ENCODE measurements around the gene POP7. TPM values are rescaled to one million over a fixed set of nuclear protein-coding genes. Genes with fewer than 3 reads are reported as not detected.
A peak's percentile ranks its signal among the peaks of the same experiment; 100 is the strongest.

POP7 gene
- total and polyA plus RNA-seq, 2 donors (not counting 1 experiment from before 2014, with no cell fraction given): 14.4 to 15.2 TPM

- Mint-ChIP-seq H3K27ac (peak overlapping the region; percentile 26), H3K9me3 (ENCODE audit: insufficient read depth) (no peaks in the 10 kb centered on the region), H3K4me3 (no peak overlapping the region), H3K27me3 (no peaks in the 10 kb centered on the region), H3K4me1 (peaks cover 6% of the 10 kb centered on the region)
- Histone ChIP-seq H3K9ac (ENCODE audit: low read length) (no peak overlapping the region), H3K9me3 (ENCODE audit: control extremely low read depth in 1 of 3, control insufficient read depth in 2 of 3, insufficient read depth in 1 of 3, low read length in 2 of 3) (no peaks in the 10 kb centered on the region), H3K4me1 (ENCODE audit: control insufficient read depth in 2 of 2, insufficient read depth in 2 of 2, low read length in 2 of 2) (peaks cover 0 to 6% of the 10 kb centered on the region in 2 donors), H3K27me3 (replicated peaks in 1 of 4; ENCODE audit: control extremely low read depth in 1 of 4, control insufficient read depth in 3 of 4, insufficient read depth in 4 of 4, low read length in 3 of 4) (no peaks in the 10 kb centered on the region), H3K4me3 (ENCODE audit: control extremely low read depth in 1 of 5, extremely low read depth in 1 of 5, insufficient read depth in 1 of 5, low read depth in 2 of 5, low read length in 4 of 5) (no peak overlapping the region), H3K4me2 (replicated peaks; ENCODE audit: low read depth, low read length, poor library complexity, severe bottlenecking) (no peak overlapping the region), H3K27ac (ENCODE audit: low read length in 2 of 2) (no peak overlapping the region), H3K79me2 (ENCODE audit: control insufficient read depth, insufficient read depth, low read length) (peaks cover 12% of the 10 kb centered on the region), H2AFZ (ENCODE audit: insufficient read depth, low read depth, low read length, poor library complexity, severe bottlenecking) (no peak overlapping the region), H4K20me1 (ENCODE audit: control insufficient read depth, insufficient read depth, low read length, poor library complexity, severe bottlenecking) (peaks cover 13% of the 10 kb centered on the region), H3K36me3 (replicated peaks in 1 of 2; ENCODE audit: control extremely low read depth in 1 of 2, control insufficient read depth in 1 of 2, extremely low read depth in 1 of 2, insufficient read depth in 2 of 2, low read length in 1 of 2) (peaks cover 0 to 4% of the 10 kb centered on the region in 2 experiments)
- POLR2A ChIA-PET: interaction anchor here (0.7 to 1.6 kb wide), 2 partner anchors 38 to 125 kb away, joined by 3 read pairs; no protein-coding TSS in a partner anchor
- 95% methylated on average over 13 of the region's 18 CpGs for WGBS (ENCODE audit: insufficient coverage)
- DNase-seq (no peak), ATAC-seq (ENCODE audit: low read depth) (no peak)
- intact Hi-C loops (cut with micrococcal nuclease): loop anchor here (2.0 to 10.0 kb wide), 2 partner anchors 133 to 587 kb away; partner anchors contain the start of genes AGFG2, COPS6 and ZNF3
- no peak for TF ChIP-seq EZH2 (IDR thresholded peaks at IDR 0.05; ENCODE audit: borderline replicate concordance, insufficient read depth, low read depth, low read length, poor library complexity, severe bottlenecking)
- TF ChIP-seq, protein P1, sequence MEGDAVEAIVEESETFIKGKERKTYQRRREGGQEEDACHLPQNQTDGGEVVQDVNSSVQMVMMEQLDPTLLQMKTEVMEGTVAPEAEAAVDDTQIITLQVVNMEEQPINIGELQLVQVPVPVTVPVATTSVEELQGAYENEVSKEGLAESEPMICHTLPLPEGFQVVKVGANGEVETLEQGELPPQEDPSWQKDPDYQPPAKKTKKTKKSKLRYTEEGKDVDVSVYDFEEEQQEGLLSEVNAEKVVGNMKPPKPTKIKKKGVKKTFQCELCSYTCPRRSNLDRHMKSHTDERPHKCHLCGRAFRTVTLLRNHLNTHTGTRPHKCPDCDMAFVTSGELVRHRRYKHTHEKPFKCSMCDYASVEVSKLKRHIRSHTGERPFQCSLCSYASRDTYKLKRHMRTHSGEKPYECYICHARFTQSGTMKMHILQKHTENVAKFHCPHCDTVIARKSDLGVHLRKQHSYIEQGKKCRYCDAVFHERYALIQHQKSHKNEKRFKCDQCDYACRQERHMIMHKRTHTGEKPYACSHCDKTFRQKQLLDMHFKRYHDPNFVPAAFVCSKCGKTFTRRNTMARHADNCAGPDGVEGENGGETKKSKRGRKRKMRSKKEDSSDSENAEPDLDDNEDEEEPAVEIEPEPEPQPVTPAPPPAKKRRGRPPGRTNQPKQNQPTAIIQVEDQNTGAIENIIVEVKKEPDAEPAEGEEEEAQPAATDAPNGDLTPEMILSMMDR (IDR thresholded peaks at IDR 0.05): no peak
- CTCF ChIA-PET: interaction anchor here (1.3 to 1.7 kb wide), 2 partner anchors 21 to 34 kb away, joined by 3 to 6 read pairs; partner anchors contain the start of gene POP7
Observed at GRCh38 chr7:100671353-100672327, 34.3 kb upstream of the POP7 start.
